KG1 (cell line): ENCODE results near the gene RAX2.

Source experiments
- DNase-seq: peaks from one replicate; lab custom pipeline; 2025; lab: John Stamatoyannopoulos, UW

Gene RAX2

GRCh38 chr19:3730457-3730958 is 41.5 kb downstream of the RAX2 start:
- no peak for DNase-seq

- no peak for DNase-seq
These were observed 46.3 kb downstream of the RAX2 start for GRCh38 chr19:3725640-3726310.

GRCh38 chr19:3725121-3725520 is 46.9 kb downstream of the RAX2 start:
- no peak for DNase-seq

- no peak for DNase-seq
These were observed 48.1 kb downstream of the RAX2 start for GRCh38 chr19:3723883-3724282.

GRCh38 chr19:3723110-3723488 is 48.9 kb downstream of the RAX2 start:
- DNase-seq = no peak

GRCh38 chr19:3722443-3723109 is 49.5 kb downstream of the RAX2 start:
- DNase-seq = no peak

- DNase-seq = no peak
These were observed 50.1 kb downstream of the RAX2 start for GRCh38 chr19:3721887-3722442.

- peak; percentile 60 for DNase-seq
These were observed 50.7 kb downstream of the RAX2 start for GRCh38 chr19:3721131-3721886.

- no peak for DNase-seq
These were observed 51.6 kb downstream of the RAX2 start for GRCh38 chr19:3720349-3720917.

GRCh38 chr19:3719868-3720267 is 52.2 kb downstream of the RAX2 start:
- DNase-seq = no peak
